ENCODE results near the gene ACOXL. TPM values are rescaled to one million over a fixed set of nuclear protein-coding genes. Genes with fewer than 3 reads are reported as not detected.
"Not testable (repeated sequence)": the region's sequence is repeated elsewhere in the genome, so short reads cannot be mapped to it uniquely, and the experiment has no call there.

Gene ACOXL
- total RNA-seq, 1 donor from 2014 or later = 52.7 TPM

DNA sequence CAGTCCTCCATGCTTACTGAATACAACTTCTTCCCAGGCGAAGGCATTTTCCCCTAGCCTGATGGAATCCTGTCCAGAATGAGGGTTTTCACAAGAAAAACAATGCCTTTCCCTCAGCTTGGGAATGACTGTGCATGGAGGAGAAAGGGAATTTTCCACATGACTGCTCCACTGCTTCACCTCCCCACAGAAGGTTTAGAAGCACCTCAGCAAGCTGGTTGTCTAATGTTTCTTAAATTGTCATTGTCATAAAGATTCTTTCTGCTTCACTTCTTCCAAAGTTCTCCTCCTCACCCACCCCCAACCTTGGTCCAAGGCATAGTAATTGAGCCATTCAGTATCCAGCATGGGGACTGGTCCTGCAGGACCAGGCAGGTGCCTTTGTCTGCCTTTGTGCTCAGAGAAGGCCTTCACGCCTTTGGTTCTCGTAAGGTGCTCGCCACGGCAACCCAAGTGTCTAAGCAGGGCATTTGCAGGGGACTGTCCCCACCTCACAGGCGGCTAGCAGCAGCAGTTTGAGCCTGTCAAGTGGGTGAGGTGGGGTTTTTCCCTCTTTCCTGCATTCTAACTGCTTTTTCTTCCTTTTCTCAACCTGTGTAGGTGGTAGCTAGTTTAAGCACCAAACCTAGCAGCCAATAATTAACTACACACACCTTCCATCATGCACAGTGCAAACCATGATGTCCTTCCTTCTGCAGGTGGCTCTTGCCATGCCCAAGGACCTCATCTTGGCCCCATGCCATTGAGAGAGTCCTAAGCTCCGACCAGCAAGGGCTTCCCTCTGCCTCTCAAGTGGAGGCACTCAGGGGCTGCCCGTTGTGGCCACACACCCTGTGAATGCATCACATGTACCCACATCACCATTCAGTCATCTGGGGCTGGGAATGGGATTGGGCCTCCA lies 322.7 kb downstream of the ACOXL start:
- DNase-seq (ENCODE audit: low spot score) = no peak

DNA sequence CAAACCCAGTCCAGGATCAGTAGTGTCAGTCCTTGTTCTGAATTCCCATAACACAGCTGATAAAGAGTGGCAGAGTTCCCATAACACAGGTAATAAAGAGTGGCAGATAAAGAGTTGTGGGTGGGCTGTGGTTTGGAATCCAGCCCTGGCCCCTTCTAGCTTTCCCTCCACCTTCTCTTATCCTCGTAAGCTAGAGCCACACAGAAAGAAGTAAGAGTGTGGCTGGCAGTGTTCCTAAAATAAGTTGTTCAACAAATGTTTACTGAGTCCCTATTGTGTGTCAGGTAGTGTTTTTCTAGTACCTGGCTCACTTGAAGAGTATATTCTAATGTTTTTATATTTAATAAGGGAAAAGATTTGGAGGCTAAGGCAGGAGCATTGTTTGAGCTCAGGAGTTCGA lies 323.4 kb downstream of the ACOXL start:
- DNase-seq (ENCODE audit: low spot score) = no peak

DNA sequence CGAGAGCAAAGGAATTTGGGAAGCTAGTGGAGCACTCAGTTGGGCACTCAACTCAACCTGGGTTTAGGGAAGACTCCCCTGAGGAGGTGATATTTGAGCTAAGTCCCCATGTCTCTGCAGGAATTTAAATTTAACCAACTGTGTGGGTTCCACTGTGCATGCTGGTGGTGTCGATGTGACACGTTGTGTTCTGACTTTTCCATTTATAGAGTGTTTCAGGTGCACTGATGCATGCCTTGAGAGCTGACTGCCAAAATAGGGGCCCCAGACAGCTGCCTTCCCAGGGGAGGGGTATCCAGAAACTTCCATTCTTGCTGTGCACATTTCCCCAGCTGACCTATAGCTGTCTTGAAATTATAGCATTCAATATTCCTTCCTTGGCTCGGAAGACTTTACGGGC lies 324.7 kb downstream of the ACOXL start:
- DNase-seq (ENCODE audit: low spot score) = no peak

DNA sequence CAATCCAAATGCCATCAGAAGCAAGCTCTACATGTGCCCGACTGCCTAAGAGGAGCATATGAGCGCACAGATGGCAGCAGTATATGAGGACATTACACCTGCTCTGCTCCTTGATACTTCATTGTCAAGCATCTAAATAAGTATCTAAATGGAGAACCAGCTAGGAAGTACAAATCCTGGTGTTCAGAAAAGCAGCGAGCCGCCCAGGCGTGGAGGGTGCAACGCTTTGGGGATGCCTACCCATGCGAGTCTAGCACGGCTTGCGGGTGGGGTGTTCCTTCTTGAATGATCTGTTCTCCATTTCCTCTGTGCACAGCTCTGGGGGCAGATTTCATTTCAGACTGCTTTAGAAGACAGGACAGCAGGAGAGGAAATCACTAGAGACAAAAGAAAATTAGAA lies 325.3 kb downstream of the ACOXL start:
- DNase-seq (ENCODE audit: low spot score) = no peak

GRCh38 chr2:111058264-111058663 lies 325.9 kb downstream of the ACOXL start:
- DNase-seq (ENCODE audit: low spot score) = no peak

- no peak for DNase-seq (ENCODE audit: low spot score)
Measured at GRCh38 chr2:111061191-111061590, 328.8 kb downstream of the ACOXL start.

- no peak for DNase-seq (ENCODE audit: low spot score)
Measured at GRCh38 chr2:111062417-111062816, 330.0 kb downstream of the ACOXL start.

- DNase-seq (ENCODE audit: low spot score) = no peak
Measured at GRCh38 chr2:111066062-111066593, 333.8 kb downstream of the ACOXL start.

- DNase-seq (ENCODE audit: low spot score) = peak; percentile 68
Measured at GRCh38 chr2:111068435-111069058, 336.2 kb downstream of the ACOXL start.

DNA sequence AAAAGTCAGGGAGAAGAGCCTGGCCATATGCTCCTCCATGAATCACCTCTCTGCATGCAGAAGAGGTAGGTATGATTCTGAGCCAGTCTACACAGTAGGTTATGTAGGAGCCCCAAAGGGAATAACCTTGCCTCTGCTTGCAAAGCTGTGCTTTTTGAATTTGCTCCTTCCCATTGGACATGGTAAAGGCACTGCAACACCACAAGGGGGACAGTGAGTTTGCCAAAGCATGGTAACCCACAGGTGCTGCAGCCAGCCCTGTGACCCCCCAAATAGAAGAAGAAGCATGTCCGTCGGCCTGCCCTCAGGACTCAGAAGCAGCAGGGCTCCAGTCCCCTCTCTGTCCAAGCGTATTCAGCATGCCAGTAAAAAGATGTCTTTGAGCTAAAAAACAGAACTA lies 337.3 kb downstream of the ACOXL start:
- DNase-seq (ENCODE audit: low spot score) = no peak

DNA sequence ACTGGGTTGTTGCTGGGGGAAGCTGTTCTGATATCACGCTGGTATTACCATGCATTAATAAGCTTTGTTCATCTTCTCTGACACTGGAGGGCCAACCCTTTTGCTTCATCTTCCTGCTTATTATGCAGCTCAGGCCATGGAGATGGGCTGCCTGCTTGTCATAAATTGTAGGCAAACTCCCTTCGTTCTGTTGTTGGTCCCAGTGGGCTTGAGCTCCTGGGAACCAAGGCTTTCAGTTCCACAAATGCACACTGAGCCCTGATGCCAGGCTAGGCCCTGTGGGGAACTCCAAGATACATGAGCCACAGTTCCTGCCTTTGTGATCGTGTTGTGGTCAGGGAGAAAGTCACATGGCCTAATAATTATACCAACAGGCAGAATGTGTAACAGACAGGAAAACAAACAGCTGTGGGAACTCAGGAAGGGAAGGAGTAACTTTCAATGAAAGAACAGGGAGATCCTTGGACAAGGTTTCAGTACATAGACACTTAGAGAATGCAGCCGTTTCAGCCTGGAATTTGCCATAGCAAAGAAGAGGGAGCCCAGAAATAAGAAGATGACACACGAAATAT lies 339.3 kb downstream of the ACOXL start:
- DNase-seq (ENCODE audit: low spot score) = no peak

DNA sequence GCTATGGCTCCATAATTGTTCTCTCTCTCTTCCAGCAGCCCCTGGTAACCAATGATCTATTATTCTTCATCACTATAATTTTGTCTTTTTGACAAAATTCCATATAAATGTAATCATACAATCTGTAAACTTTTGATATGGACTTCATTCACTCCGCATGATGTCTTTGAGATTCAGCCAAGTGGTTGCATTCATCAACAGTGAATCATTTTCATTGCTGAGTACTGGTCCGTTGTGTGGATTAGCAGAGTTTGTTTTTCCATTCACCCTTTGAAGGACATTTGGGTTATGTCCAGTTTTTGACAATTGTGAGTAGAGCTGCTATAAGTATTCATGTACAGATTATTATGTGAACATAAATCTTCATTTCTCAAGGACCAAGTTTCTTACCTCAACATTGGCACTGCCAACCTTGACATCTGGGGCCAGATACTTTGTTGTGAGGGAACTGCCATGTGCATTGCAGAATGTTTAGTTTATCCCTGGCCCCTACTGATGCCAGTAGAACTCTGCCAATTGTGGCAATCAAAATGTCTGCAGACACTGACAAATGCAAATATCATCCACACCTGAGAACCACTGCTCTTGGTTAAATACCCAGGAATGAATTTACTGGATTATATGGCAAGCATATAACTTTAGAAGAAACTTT lies 340.0 kb downstream of the ACOXL start:
- DNase-seq (ENCODE audit: low spot score) = no peak

- not testable (repeated sequence) for DNase-seq (ENCODE audit: low spot score)
Measured at GRCh38 chr2:111082659-111083058, 350.3 kb downstream of the ACOXL start.

- DNase-seq (ENCODE audit: low spot score) = no peak
Measured at GRCh38 chr2:111091811-111092211, 359.4 kb downstream of the ACOXL start.

- DNase-seq (ENCODE audit: low spot score) = no peak
Measured at GRCh38 chr2:111094691-111095090, 362.3 kb downstream of the ACOXL start.

GRCh38 chr2:111095434-111095833 lies 363.1 kb downstream of the ACOXL start:
- no peak for DNase-seq (ENCODE audit: low spot score)

DNA sequence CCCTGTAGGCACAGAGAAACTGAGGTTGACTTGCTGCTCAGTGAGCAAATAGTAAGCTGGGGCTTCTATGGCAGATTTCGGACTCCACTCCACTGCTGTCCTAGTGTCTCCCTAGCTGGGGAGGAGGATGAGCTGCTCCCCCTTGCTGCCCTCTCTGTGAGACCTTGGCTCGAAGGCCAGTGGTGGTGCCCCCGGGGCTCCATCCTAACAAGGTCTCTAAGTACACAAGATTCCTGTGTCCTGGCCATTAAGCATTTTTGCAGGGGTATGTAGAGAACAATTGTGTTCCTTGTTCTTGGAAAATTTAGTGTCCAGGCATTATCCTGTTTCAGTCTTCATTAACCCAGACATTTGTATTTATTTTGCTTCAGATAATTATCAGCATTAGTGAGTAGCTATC lies 367.0 kb downstream of the ACOXL start:
- no peak for DNase-seq (ENCODE audit: low spot score)

DNA sequence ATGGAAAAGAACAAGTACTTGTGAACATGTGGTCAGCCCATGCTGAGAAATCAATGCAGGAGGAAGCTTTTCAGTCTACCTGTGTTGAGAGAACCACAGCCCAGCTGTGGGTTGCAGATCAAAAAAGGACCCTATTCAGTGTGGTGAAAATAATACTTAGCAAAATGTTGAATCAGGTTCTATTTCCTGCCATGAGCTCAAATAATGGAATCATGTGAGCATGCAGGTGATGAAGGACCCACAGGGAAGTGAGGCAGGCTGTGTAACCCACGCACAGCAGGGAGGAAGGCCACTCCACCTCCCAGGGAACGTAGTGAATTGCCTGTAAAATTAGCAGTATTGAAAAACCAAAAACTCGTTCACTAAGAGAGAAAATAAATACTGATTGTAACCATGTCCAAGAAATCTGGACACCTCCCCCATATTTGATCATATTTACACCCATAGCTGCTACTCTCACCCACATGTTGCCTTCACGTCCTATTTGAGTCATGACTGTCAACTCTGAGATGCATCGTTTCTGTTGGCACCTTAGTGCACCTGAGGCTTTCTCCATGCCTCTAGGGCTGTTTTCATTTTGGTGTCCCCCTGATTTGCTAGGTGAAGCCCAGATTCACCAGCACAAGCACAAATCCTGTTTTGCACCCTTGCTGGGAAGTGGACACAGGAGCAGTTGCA lies 367.9 kb downstream of the ACOXL start:
- no peak for DNase-seq (ENCODE audit: low spot score)

DNA sequence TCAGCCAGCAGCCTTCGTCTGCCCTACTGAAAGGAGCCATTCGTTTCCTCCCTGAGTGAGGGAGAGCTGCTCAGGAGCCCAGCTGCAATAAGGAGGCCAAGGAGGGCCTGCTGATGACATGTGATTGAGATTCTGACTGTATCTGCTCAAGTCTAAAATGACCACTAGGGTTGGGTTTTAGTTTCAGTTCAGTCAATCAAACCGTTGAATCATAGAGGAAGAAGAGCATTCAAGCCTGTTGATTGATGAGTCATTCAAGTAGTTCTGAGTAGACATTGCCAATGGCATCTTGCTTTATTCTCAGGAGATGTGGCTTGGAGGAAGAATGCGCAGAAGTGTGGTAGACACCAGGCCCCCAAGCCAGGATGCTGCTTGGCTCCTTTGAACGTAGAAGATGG lies 368.4 kb downstream of the ACOXL start:
- DNase-seq (ENCODE audit: low spot score) = no peak

DNA sequence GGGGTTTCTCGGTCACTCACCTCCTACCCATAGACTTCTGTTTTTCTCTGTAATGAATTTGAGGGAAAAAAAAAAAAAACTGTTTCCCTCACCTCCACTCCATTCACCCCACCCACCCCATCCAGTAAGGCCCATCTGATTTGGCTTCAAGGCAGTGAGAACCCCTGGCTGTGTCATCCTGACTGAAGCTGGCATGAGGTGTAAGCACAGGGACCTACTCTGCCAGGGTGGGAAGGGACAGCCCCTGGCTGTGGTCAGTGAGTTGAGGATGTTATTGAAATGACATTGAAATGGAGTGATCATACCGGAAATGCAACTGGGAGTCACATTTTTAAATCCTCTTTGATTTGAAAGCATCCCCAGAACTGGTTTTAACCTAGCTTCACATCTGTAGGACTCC lies 369.2 kb downstream of the ACOXL start:
- DNase-seq (ENCODE audit: low spot score) = no peak

DNA sequence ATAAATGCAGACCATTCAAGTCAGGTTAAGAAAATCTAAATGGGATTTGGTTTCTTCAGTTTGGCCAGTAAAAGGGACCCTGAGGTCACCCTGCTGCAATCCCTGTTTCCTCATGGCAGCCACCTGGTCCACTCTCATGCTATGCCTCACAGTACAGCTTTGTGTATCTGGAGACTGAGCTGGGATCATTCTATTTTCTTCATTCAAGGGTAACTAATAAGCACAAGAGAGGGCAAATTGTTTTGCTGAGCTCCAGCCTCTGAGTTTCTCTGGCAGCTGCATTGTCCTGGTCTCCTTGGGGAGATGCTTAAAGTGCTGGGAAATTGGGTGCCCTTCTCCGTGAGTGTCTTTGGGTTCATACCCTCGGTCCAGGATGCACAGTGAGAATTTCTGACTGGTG lies 369.8 kb downstream of the ACOXL start:
- no peak for DNase-seq (ENCODE audit: low spot score)

GRCh38 chr2:111105926-111106325 lies 373.6 kb downstream of the ACOXL start:
- no peak for DNase-seq (ENCODE audit: low spot score)

All from ureter (tissue), 1 donor.